Psoas muscle (tissue), 8 donors: ENCODE results near the gene MPPED2. TPM values are rescaled to one million over a fixed set of nuclear protein-coding genes. Genes with fewer than 3 reads are reported as not detected.

Experiments used
- ATAC-seq, 4 donors: fragments of 200-7000 bp; cut with Tn5 transposase; one replicate each; pipeline ENCODE4 v1.9.1; 2020; ENCODE audit warnings: moderate library complexity in 3 of 4, mild to moderate bottlenecking in 2 of 4
- DNase-seq, 2 donors: peaks; one replicate each; pipeline ENCODE4 v3.0.0-alpha.2; 2020
- H3K27ac ChIP-seq: fragments of 200-600 bp; one replicate; pipeline ENCODE4 v1.8.0; 2022
- H3K27me3 ChIP-seq, 3 donors: fragments of 200-600 bp in 1 of 3; one replicate each; pipeline versions ENCODE4 v1.6.1 to v1.8.0; 2013 to 2022; ENCODE audit warnings: low read length in 2 of 3, mild to moderate bottlenecking in 2 of 3, moderate library complexity in 1 of 3; ENCODE audit not compliant: insufficient read depth in 3 of 3
- H3K36me3 ChIP-seq, 2 donors: fragments of 200-600 bp in 1 of 2; one replicate each; pipeline versions ENCODE4 v1.6.1 to v1.8.0; 2013 to 2022; ENCODE audit warnings: low read depth in 1 of 2, mild to moderate bottlenecking in 1 of 2, moderate library complexity in 1 of 2; ENCODE audit not compliant: insufficient read depth in 1 of 2
- H3K4me1 ChIP-seq: fragments of 200-600 bp; one replicate; pipeline ENCODE4 v1.8.0; 2022
- H3K4me3 ChIP-seq: fragments of 200-600 bp; one replicate; pipeline ENCODE4 v1.8.0; 2022; ENCODE audit warnings: mild to moderate bottlenecking
- H3K9me3 ChIP-seq: fragments of 200-600 bp; one replicate; pipeline ENCODE4 v1.8.0; 2022
- WGBS, 3 donors: extraction: QIAGEN DNeasy Blood & Tissue Kit; methylation state at CpG; one replicate each; pipeline versions ENCODE4 v1.1.6 to v1.1.7; 2013; 5-methylcytosine and 5-hydroxymethylcytosine counted together
- intact Hi-C, 2 donors: fragments of 100-400 bp; cut with DNase I; formaldehyde crosslinking; loops; one replicate each; pipeline versions ENCODE4 v1.11.0 to v1.14.2; 2022
- polyA plus RNA-seq, 3 donors: library from polyadenylated mRNA; stranded (reverse); fragments of 200-250 nt; gene quantifications; one replicate each; pipeline ENCODE4 v1.2.3, GENCODE V29; 2013
- total RNA-seq, 4 donors: library from RNA; stranded (reverse); fragmentation: NEBNext Ultra II Directional in 2 of 4; extraction: Animal tissue kit (Norgen Biotek cat#: 25700) in 2 of 4; gene quantifications; one replicate each; pipeline versions ENCODE4 v1.2.1 to v1.2.4, GENCODE V29; 2021 to 2023
- TF ChIP-seq, protein P1 (sequence below): fragments of 200-600 bp; IDR thresholded peaks from one replicate; pipeline ENCODE4 v1.8.0; 2022; ENCODE audit warnings: antibody characterized with exemption
- donor health status: healthy with polysubstance abuse.
- donor health status: DM: no; HTN: no; CAD: no; lungs with moderate emphysema.
- donor health status: Bipolar disorder and iron deficiency.
- donor health status: healthy.
- donor health status: DM: yes; HTN: yes; CAD: no.
- donor health status: DM: no; HTN: no; CAD: no.
- donor health status: DM: no; HTN: no; CAD: no.
- donor health status: DM: yes; HTN: yes; CAD: no.

MPPED2 gene
- total and polyA plus RNA-seq, 7 donors: 0.44 to 7.9 (median 3.4) TPM

DNA sequence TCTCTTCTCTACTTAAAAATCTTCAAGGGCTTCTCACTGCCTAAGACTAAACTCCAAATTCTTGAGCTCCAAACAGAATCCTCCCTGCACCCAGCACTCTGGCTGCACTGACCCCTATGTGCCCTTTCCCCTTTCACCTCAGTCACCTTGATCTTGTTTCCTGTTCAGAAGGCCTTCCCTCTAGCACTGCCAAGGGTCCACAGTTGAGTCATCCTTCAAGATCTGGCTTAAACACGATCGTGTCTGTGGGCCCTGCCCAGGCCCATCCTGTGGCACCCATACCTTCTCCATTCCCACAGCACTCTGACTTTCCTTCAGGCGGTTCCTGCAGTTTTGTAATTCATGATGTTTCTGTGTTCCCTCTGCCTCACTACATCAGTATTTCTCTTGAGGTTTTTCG, 134.0 kb downstream of the MPPED2 start:
- no peaks in the 10 kb centered on the region for H3K36me3 ChIP-seq
- DNase-seq (no peak), ATAC-seq (peak in 2 of 4 donors; percentile 23 to 57)
- TF ChIP-seq, protein P1, sequence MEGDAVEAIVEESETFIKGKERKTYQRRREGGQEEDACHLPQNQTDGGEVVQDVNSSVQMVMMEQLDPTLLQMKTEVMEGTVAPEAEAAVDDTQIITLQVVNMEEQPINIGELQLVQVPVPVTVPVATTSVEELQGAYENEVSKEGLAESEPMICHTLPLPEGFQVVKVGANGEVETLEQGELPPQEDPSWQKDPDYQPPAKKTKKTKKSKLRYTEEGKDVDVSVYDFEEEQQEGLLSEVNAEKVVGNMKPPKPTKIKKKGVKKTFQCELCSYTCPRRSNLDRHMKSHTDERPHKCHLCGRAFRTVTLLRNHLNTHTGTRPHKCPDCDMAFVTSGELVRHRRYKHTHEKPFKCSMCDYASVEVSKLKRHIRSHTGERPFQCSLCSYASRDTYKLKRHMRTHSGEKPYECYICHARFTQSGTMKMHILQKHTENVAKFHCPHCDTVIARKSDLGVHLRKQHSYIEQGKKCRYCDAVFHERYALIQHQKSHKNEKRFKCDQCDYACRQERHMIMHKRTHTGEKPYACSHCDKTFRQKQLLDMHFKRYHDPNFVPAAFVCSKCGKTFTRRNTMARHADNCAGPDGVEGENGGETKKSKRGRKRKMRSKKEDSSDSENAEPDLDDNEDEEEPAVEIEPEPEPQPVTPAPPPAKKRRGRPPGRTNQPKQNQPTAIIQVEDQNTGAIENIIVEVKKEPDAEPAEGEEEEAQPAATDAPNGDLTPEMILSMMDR: no peak
- intact Hi-C loops: no loop called here
- WGBS, 3 donors: 55 to 65% (median 65%) methylated on average over 4 of the region's 4 CpGs
- no peak overlapping the region for H3K27ac ChIP-seq
- H3K4me3 ChIP-seq: no peak overlapping the region
- no peaks in the 10 kb centered on the region for H3K9me3 ChIP-seq
- no peaks in the 10 kb centered on the region for H3K27me3 ChIP-seq
- H3K4me1 ChIP-seq: peaks cover 26% of the 10 kb centered on the region

DNA sequence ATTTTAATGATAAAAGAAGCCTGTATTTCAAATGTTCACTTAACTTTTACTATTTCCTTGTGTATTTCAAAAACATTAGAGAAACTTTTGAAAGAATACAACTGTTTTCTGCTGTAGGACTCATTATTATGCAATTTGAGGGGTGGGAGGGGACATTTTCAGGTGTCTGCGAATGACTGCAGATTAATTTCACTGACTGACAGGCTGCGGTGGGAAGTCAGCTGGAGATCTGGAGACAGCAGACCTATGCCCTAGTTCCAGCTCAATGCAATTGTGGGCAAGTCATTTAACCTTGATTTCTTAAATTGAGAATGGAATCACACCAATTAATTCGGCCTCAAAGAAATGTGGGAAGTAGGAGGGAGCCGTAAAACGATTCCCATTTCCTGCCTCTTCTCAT, 134.5 kb downstream of the MPPED2 start:
- H3K9me3 ChIP-seq: no peaks in the 10 kb centered on the region
- no peaks in the 10 kb centered on the region for H3K36me3 ChIP-seq
- TF ChIP-seq, protein P1: no peak
- WGBS, 3 donors: 40 to 73% (median 67%) methylated on average over 5 of the region's 5 CpGs
- ATAC-seq (peak in 2 of 4 donors; percentile 54 to 71), DNase-seq (no peak)
- intact Hi-C loops: no loop called here
- H3K27me3 ChIP-seq: no peaks in the 10 kb centered on the region
- H3K4me1 ChIP-seq: peaks cover 26% of the 10 kb centered on the region
- no peak overlapping the region for H3K4me3 ChIP-seq
- no peak overlapping the region for H3K27ac ChIP-seq

DNA sequence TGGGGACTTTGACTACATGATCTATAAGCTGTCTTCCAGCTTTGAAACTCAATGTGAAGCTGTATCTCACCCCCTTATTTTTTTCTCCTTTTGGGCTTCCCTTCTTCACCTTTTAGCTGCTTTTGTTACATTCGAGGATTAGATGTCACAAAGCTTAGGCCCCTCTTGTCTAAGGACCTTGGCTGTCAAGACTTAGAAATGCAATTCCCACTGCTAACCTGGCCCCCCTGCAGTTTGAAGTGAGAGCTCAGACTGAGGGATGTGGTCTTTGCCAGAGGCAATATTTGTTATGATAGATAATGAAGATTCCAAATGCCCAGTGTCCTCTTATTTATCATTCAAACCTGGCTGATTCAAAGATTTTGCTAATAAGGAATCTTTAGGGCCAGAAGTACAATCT, 135.0 kb downstream of the MPPED2 start:
- Histone ChIP-seq H3K9me3 (no peaks in the 10 kb centered on the region), H3K4me3 (no peak overlapping the region), H3K4me1 (peaks cover 26% of the 10 kb centered on the region), H3K36me3 (no peaks in the 10 kb centered on the region), H3K27ac (no peak overlapping the region), H3K27me3 (no peaks in the 10 kb centered on the region)
- intact Hi-C loops: no loop called here
- DNase-seq (no peak), ATAC-seq (no peak)
- TF ChIP-seq, protein P1: no peak
- 60 to 72% (median 65%) methylated on average over 1 of the region's 1 CpG for WGBS, 3 donors

DNA sequence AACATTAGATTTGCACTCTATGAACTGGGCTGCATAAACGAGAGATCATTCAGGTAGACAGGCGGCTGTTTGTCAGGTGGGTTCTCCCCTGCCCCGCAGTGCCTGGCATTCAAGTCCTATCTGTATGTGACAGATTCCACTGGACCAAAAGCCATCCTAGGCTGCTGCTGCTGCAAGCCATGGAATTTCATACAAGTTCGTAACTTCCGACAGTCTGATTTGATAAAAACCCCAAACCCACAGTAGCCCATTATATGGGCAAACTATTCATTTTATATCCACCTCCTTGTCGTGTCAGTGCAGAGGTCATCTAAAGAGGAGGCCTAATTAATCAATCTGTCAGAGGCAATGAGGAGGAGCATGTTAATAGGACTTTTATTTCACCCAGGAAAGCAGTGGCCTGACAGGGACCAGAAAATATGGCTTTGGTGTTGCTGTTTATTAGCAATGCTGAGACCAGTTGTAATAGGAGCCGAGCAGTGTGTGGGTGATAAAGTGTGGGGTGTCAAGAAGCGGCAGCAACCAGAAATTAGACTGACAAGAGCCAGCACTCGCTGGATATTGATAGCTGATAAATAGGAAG, 139.0 kb downstream of the MPPED2 start:
- Histone ChIP-seq H3K27ac (no peak overlapping the region), H3K36me3 (no peaks in the 10 kb centered on the region), H3K9me3 (no peaks in the 10 kb centered on the region), H3K27me3 (no peaks in the 10 kb centered on the region), H3K4me3 (no peak overlapping the region), H3K4me1 (peaks cover 4% of the 10 kb centered on the region)
- DNase-seq (no peak), ATAC-seq (no peak)
- WGBS, 3 donors: 68 to 76% (median 73%) methylated on average over 9 of the region's 9 CpGs
- intact Hi-C loops: no loop called here
- TF ChIP-seq, protein P1: no peak

DNA sequence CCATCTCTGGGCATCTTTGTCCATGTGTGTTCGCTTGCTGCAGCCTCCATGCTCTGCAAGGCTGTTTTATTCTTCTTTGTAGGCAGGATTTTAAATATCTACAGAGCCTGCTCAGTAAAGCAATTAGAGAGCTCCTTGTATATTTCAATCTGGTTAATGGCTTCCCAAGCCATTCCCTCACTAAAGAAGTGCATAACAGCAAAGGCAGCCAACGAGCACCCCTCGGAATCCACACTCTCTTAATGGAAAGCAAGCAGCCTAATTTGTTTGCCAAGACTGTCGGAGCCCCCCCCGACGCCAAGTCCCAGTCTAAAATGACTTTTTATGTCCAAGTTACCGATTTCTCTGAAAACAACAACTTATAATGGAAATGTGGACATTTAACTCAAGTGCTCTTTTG, 139.6 kb downstream of the MPPED2 start:
- WGBS, 3 donors: 65 to 71% (median 69%) methylated on average over 7 of the region's 7 CpGs
- intact Hi-C loops: no loop called here
- H3K4me3 ChIP-seq: no peak overlapping the region
- no peaks in the 10 kb centered on the region for H3K27me3 ChIP-seq
- TF ChIP-seq, protein P1: no peak
- no peak overlapping the region for H3K27ac ChIP-seq
- no peaks in the 10 kb centered on the region for H3K4me1 ChIP-seq
- DNase-seq: no peak
- ATAC-seq: no peak
- no peaks in the 10 kb centered on the region for H3K9me3 ChIP-seq
- no peaks in the 10 kb centered on the region for H3K36me3 ChIP-seq
